Measurements from ENCODE around the gene GPR132.
"Not testable (repeated sequence)": the region's sequence is repeated elsewhere in the genome, so short reads cannot be mapped to it uniquely, and the experiment has no call there.

Gene GPR132

GRCh38 chr14:105092171-105093037 is 27.2 kb upstream of the GPR132 start:
- no peak for DNase-seq (ENCODE audit: low read depth)
- H3K4me3 ChIP-seq (ENCODE audit: low read depth, low read length): peak overlapping the region; percentile 85

- peak overlapping the region; percentile 85 for H3K4me3 ChIP-seq (ENCODE audit: low read depth, low read length)
Observed at GRCh38 chr14:105091517-105092170, 26.4 kb upstream of the GPR132 start.

DNA sequence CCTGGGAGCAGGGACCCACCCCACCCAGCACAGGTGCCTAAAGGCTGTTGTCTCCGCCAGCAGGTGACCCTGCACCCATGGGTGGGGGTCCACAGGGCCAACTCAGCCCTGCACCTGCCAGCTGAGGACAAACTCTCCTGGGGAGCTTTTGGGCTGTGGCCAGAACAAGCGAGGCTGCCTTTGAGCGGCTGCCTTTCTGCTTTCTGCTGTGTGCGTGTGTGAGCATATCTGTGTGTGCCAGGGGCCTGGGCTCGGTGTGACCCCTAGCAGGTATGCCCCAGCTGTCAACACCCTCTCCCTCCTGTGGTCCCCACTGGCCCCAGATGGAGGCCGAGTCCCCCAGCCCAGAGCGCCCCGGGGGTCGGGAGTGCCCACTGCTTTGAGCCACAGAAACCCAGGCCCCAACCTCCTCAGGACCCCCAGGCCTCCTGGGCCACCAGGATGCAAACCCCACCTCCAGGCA is 25.9 kb upstream of the GPR132 start:
- H3K4me3 ChIP-seq (ENCODE audit: low read depth, low read length): no peak overlapping the region
- no peak for DNase-seq (ENCODE audit: low read depth)

More at GRCh38 chr14:105091517-105092170, 26.4 kb upstream of the GPR132 start:
- DNase-seq (ENCODE audit: low read depth): no peak

- DNase-seq (ENCODE audit: low read depth): no peak
Observed at GRCh38 chr14:105090493-105091053, 25.3 kb upstream of the GPR132 start.

DNA sequence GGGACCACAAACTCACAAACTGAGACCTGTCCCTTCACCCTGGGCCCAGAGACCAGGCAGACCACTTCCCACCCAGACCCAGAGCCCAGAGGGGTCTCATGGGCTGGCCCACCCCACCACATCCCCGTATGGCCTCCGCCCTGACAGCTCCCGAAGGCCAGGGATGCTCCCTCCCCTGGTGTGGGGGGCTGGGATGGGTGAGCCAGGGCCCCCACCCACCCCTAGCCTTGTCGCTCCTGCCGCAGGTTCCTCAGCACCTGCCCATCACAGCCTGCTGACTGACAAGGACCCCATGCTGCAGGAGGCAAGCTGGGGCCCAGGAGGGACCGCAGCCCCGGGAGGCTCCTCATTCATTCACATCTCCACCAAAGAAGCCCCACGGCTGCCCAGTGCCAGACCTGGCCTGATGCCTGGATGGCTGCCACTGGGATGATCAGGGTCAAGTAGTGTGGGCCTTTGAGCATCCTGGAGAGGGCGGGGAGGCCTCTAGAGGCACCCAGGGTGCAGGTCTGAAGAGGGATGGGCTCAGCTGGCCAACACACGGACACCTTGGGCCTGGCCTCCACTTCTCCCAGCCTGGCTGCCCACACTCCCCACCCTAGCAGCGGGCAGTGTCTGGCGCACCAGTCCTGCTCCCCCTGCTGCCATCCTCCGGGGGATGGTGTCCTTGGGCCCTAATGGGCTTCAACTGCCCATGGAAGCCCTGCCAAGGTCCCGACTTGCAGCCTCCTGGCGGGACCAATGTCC is 24.7 kb upstream of the GPR132 start:
- no peak overlapping the region for H3K4me3 ChIP-seq (ENCODE audit: low read depth, low read length)
- no peak for DNase-seq (ENCODE audit: low read depth)

More at GRCh38 chr14:105090493-105091053, 25.3 kb upstream of the GPR132 start:
- no peak overlapping the region for H3K4me3 ChIP-seq (ENCODE audit: low read depth, low read length)

DNA sequence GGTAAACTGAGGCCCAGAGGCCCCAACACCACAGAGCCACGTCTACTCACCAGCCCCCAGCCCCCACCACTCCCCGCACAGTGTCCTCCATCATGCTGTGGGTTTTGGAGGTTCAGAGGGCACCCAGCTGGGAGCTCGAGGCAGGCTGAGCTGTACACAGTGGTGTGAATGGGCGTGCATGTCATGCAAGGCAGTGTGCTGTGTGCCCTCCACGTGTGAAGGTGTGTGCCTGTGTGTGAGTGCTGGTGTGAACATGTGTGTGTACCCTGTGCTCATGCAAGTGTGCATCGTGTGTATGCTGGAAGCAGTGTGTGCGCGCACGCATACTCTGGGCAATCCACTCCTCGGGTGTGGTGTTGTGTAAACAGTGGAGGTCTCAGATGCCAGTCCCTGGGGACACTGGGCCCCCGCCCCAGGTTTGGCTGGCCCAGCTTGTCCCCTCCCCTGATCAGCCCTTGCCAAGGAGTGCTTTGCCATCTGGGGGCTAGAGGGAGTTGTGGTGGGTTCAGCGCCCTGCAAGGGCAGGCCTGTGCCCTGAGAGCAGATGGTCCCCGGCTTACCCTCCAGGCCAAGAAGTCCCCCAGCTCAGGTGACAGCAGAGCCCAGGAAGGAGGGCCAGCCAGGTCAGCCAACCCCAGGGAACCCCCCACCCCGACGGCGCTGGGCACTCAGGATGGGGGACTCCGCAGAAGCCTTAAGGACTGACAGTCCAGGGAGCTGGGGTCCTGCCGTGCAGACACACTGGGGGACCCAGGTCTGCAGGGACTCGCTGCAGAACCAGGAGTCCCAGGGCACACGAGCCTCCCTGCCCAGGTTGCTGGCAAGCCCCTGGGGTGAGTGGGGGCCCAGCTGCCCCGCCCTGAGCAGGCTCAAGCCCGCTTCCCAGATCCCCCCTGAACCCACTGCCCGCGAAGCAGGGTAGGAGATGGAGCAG is 23.8 kb upstream of the GPR132 start:
- DNase-seq (ENCODE audit: low read depth): no peak
- no peak overlapping the region for H3K4me3 ChIP-seq (ENCODE audit: low read depth, low read length)

DNA sequence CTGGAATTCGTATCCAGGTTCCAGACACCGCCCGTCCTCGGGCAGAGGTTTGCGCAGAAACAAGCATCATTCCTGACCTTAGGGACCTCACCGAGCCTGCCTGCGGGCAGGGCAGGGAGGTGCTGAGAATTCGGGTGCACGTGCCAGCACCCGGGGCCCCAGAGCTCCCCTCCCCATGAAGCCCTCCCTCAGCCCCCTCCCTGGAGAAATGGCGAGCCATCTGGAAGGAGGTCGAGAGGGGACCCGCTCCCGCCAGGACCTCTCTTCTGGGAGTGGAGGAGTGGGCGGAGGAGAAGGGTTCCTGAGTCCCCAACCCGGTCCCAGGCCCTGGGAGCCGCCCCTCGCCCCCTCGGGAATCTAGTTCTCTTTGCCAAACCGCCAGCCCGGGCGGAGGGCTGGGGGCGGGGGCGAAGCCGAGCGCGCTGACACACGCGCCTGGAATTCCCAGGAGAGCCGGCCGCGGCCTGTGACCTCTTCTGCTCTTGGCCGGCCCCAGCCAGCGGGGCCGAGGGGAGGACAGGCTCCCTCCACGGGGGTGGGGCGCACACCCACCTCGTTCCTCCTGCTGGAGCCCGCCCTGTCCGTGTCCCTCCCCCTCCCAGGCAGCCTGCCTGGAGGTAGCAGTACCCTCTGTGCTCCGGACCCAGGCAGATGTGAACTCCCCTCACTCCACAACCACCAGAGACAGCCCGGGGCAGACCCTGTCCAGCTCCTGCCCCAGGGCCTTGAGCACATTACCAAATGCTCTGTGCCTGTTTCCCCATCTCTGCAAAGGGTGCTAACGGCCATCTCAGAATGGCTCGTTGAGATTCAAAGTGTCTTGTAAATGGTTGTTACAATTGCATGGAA is 23.0 kb upstream of the GPR132 start:
- peak overlapping the region; percentile 65 for H3K4me3 ChIP-seq (ENCODE audit: low read depth, low read length)
- no peak for DNase-seq (ENCODE audit: low read depth)

GRCh38 chr14:105087308-105087962 is 22.2 kb upstream of the GPR132 start:
- H3K4me3 ChIP-seq (ENCODE audit: low read depth, low read length): peak overlapping the region; percentile 65
- no peak for DNase-seq (ENCODE audit: low read depth)

DNA sequence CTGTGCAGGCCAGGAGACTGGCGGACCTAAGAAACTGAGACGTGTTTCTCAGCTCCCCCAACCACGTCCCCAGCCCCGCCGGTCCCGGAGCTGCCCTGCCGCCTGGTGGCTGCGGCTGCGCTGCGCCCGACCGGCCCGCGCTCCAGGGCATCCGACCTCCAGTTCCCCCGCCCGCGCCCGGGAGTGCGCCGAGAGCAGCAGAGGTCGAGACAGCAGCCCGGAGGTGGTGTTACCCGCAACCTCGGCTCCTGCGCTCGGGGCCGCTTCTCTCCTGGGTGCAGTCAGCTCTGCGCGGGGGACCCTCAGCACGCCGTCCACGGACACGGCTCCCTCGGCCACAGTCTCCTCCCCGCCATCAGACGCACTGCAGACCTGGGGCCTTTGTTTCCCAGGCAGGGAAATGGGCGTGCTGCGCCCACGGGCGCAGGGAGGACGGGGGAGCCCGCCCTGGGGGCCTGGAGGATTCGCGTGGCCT is 21.6 kb upstream of the GPR132 start:
- no peak for DNase-seq (ENCODE audit: low read depth)
- peak overlapping the region; percentile 65 for H3K4me3 ChIP-seq (ENCODE audit: low read depth, low read length)

GRCh38 chr14:105085766-105086165 is 20.5 kb upstream of the GPR132 start:
- no peak overlapping the region for H3K4me3 ChIP-seq (ENCODE audit: low read depth, low read length)

GRCh38 chr14:105084741-105085571 is 19.7 kb upstream of the GPR132 start:
- H3K4me3 ChIP-seq (ENCODE audit: low read depth, low read length): no peak overlapping the region
- no peak for DNase-seq (ENCODE audit: low read depth)

More at GRCh38 chr14:105085766-105086165, 20.5 kb upstream of the GPR132 start:
- no peak for DNase-seq (ENCODE audit: low read depth)

- DNase-seq (ENCODE audit: low read depth): no peak
- H3K4me3 ChIP-seq (ENCODE audit: low read depth, low read length): no peak overlapping the region
Observed at GRCh38 chr14:105083926-105084685, 18.9 kb upstream of the GPR132 start.

DNA sequence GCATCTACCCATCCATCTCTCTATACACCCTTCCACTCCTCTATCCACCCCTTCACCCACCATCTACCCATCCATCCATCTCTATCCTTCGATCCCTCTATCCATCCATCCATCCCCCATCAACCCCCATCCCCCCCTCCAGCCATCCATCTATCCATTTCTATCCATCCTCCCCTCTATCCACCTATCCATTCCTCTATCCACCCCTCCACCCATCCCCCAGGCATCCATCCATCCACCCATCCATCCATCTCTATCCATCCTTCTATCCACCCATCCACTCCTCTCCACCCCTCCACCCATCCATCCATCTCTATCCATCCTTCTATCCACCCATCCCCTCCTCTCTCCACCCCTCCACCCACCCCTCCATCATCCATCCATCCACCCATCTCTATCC is 17.5 kb upstream of the GPR132 start:
- no peak for DNase-seq (ENCODE audit: low read depth)
- H3K4me3 ChIP-seq (ENCODE audit: low read depth, low read length): no peak overlapping the region

GRCh38 chr14:105081473-105081872 is 16.2 kb upstream of the GPR132 start:
- DNase-seq (ENCODE audit: low read depth); H3K4me3 ChIP-seq (ENCODE audit: low read depth, low read length): not testable (repeated sequence)

DNA sequence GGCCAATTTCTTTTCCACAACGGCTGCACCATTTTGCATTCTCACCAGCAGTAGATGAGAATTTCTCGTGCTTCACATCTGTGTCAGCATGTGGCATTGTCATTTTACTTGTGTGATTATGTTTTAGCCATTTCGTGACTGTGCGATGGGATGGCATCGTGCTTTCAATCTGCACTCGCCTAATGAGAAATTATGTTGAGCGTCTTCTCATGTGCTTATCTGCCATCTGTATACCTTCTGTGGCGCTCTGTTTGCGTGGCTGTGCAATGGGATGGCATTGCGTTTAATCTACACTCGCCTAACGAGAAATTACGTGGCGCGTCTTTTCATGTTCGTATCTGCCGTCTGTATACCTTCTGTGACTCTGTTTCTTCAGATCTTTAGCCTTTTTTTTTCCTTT is 14.9 kb upstream of the GPR132 start:
- no peak overlapping the region for H3K4me3 ChIP-seq (ENCODE audit: low read depth, low read length)
- DNase-seq (ENCODE audit: low read depth): no peak

- no peak for DNase-seq (ENCODE audit: low read depth)
- H3K4me3 ChIP-seq (ENCODE audit: low read depth, low read length): no peak overlapping the region
Observed at GRCh38 chr14:105078294-105078693, 13.1 kb upstream of the GPR132 start.
